ENCODE measurements around the gene SMIM5. TPM values are rescaled to one million over a fixed set of nuclear protein-coding genes. Genes with fewer than 3 reads are reported as not detected.
A peak's percentile ranks its signal among the peaks of the same experiment; 100 is the strongest.

Gene SMIM5
- polyA plus RNA-seq, 1 donor (not counting 4 experiments of a cell fraction or from before 2014, with no cell fraction given), result 0.24 TPM

- peak overlapping the region; percentile 55 for H3K4me2 ChIP-seq (ENCODE audit: control insufficient read depth, extremely low read depth, insufficient read depth, low read depth, low read length)
- H3K9ac ChIP-seq (ENCODE audit: control insufficient read depth, extremely low read depth, insufficient read depth, low read length), result peak overlapping the region; percentile 66
- no peak overlapping the region for H2AFZ ChIP-seq (ENCODE audit: control insufficient read depth, low read length)
- no peak for DNase-seq (ENCODE audit: low read depth, low spot score)
- peak; percentile 95 for FAIRE-seq
- no peaks in the 10 kb centered on the region for H4K20me1 ChIP-seq (ENCODE audit: control insufficient read depth, extremely low read depth, insufficient read depth, low read length)
- peaks cover 5 to 17% of the 10 kb centered on the region in 2 experiments for H3K36me3 ChIP-seq (ENCODE audit: control insufficient read depth in 2 of 2, extremely low read depth in 1 of 2, insufficient read depth in 2 of 2, low read length in 2 of 2)
- H3K27ac ChIP-seq (ENCODE audit: control insufficient read depth, insufficient read depth, low read length), result peak overlapping the region; percentile 72
- no peaks in the 10 kb centered on the region for H3K9me3 ChIP-seq (ENCODE audit: control insufficient read depth, low read depth, low read length)
- H3K4me3 ChIP-seq (ENCODE audit: control insufficient read depth in 2 of 3, extremely low read depth in 1 of 3, insufficient read depth in 2 of 3, low read depth in 1 of 3, low read length in 3 of 3), result no peak overlapping the region
- dilution Hi-C loops (cut with MboI; ENCODE audit: extremely low pct_ligation_motif_present, low sequenced_read_pairs), result no loop called here
- H3K27me3 ChIP-seq (ENCODE audit: control insufficient read depth, extremely low read depth, insufficient read depth, low read length), result no peaks in the 10 kb centered on the region
- H3K9me1 ChIP-seq (ENCODE audit: control insufficient read depth, extremely low read depth, insufficient read depth, low read length), result no peaks in the 10 kb centered on the region
- TF ChIP-seq CTCF (optimal IDR thresholded peaks at IDR 0.05 in 1 of 3, IDR thresholded peaks at IDR 0.05 in 1 of 3, conservative IDR thresholded peaks at IDR 0.05 in 1 of 3; ENCODE audit: extremely low read depth in 1 of 3, insufficient read depth in 2 of 3, low read length in 3 of 3) (no peak), EZH2 (IDR thresholded peaks at IDR 0.05; ENCODE audit: low read length) (no peak)
- H3K4me1 ChIP-seq (ENCODE audit: control insufficient read depth, extremely low read depth, insufficient read depth, low read length), result peaks cover 63% of the 10 kb centered on the region
- peaks cover 60% of the 10 kb centered on the region for H3K79me2 ChIP-seq (ENCODE audit: control insufficient read depth, insufficient read depth, low read length)
Observed at GRCh38 chr17:75681289-75681688, 48.1 kb downstream of the SMIM5 start.

- FAIRE-seq, result peak; percentile 97
- dilution Hi-C loops (cut with MboI; ENCODE audit: extremely low pct_ligation_motif_present, low sequenced_read_pairs), result no loop called here
- Histone ChIP-seq H3K36me3 (ENCODE audit: control insufficient read depth in 2 of 2, extremely low read depth in 1 of 2, insufficient read depth in 2 of 2, low read length in 2 of 2) (peaks cover 2 to 22% of the 10 kb centered on the region in 2 experiments), H3K9me1 (ENCODE audit: control insufficient read depth, extremely low read depth, insufficient read depth, low read length) (no peaks in the 10 kb centered on the region), H3K4me1 (ENCODE audit: control insufficient read depth, extremely low read depth, insufficient read depth, low read length) (peaks cover 86% of the 10 kb centered on the region), H3K27me3 (ENCODE audit: control insufficient read depth, extremely low read depth, insufficient read depth, low read length) (no peaks in the 10 kb centered on the region), H3K27ac (ENCODE audit: control insufficient read depth, insufficient read depth, low read length) (peak overlapping the region; percentile 99), H3K9ac (ENCODE audit: control insufficient read depth, extremely low read depth, insufficient read depth, low read length) (peak overlapping the region; percentile 90), H4K20me1 (ENCODE audit: control insufficient read depth, extremely low read depth, insufficient read depth, low read length) (no peaks in the 10 kb centered on the region), H2AFZ (ENCODE audit: control insufficient read depth, low read length) (no peak overlapping the region), H3K9me3 (ENCODE audit: control insufficient read depth, low read depth, low read length) (no peaks in the 10 kb centered on the region), H3K4me3 (ENCODE audit: control insufficient read depth in 2 of 3, extremely low read depth in 1 of 3, insufficient read depth in 2 of 3, low read depth in 1 of 3, low read length in 3 of 3) (no peak overlapping the region), H3K4me2 (ENCODE audit: control insufficient read depth, extremely low read depth, insufficient read depth, low read depth, low read length) (peak overlapping the region; percentile 85), H3K79me2 (ENCODE audit: control insufficient read depth, insufficient read depth, low read length) (peaks cover 56% of the 10 kb centered on the region)
- no peak for TF ChIP-seq CTCF (optimal IDR thresholded peaks at IDR 0.05 in 1 of 3, IDR thresholded peaks at IDR 0.05 in 1 of 3, conservative IDR thresholded peaks at IDR 0.05 in 1 of 3; ENCODE audit: extremely low read depth in 1 of 3, insufficient read depth in 2 of 3, low read length in 3 of 3)
- no peak for TF ChIP-seq EZH2 (IDR thresholded peaks at IDR 0.05; ENCODE audit: low read length)
- DNase-seq (ENCODE audit: low read depth, low spot score), result no peak
Observed at GRCh38 chr17:75683583-75683982, 50.3 kb downstream of the SMIM5 start.

Data from keratinocyte (primary cell).